ENCODE data around the gene HSPA1A.
"Not testable (repeated sequence)": the region's sequence is repeated elsewhere in the genome, so short reads cannot be mapped to it uniquely, and the experiment has no call there.

GRCh38 chr6:31808599-31808998 lies 6.7 kb upstream of the HSPA1A start:
- TF ChIP-seq CTCF, POLR2A (IDR thresholded peaks at IDR 0.05): not testable (repeated sequence)
